Panc1 (cell line): ENCODE data around the gene PMPCA. TPM values are rescaled to one million over a fixed set of nuclear protein-coding genes. Genes with fewer than 3 reads are reported as not detected.

Experiments
- ATAC-seq: fragments of 200-7000 bp; cut with Tn5 transposase; 2 replicates; pipeline ENCODE4 v1.9.1; 2020; ENCODE audit warnings: mild to moderate bottlenecking, moderate library complexity
- BruUV-seq: library from RNA; stranded (reverse); fragments of 400-500 nt; replicated peaks from 2 replicates; lab custom pipeline; 2021; lab: Mats Ljungman, UMichigan
- CTCF ChIA-PET: fragments of 300-600 bp; sonication (Branson Sonifier 250); formaldehyde crosslinking; loops from one replicate; lab custom pipeline; 2022; ENCODE audit warnings: antibody characterized with exemption; lab: Charles Lee
- POLR2A ChIA-PET: fragments of 300-600 bp; sonication (Branson Sonifier 250); formaldehyde crosslinking; loops from one replicate; lab custom pipeline; 2022; ENCODE audit warnings: antibody characterized with exemption; lab: Charles Lee
- DNase-seq: peaks from one replicate; pipeline ENCODE4 v3.0.0-alpha.2; 2010; ENCODE audit warnings: low read depth, low spot score
- H3K27ac ChIP-seq: 2 replicates; pipeline ENCODE4 v1.5.1; 2011; ENCODE audit warnings: mild to moderate bottlenecking, low read length, inconsistent platforms
- H3K27me3 ChIP-seq: fragments of 200-500 bp; sonication (Bioruptor generic); 2 replicates; pipeline ENCODE4 v1.6.0; 2014; ENCODE audit warnings: low read length, inconsistent platforms; ENCODE audit not compliant: control insufficient read depth, insufficient read depth
- H3K36me3 ChIP-seq: fragments of 200-500 bp; sonication (Bioruptor generic); 2 replicates; pipeline ENCODE4 v1.5.1; 2014; ENCODE audit warnings: inconsistent platforms, mild to moderate bottlenecking, low read length, moderate library complexity; ENCODE audit not compliant: control insufficient read depth, insufficient read depth
- H3K4me1 ChIP-seq: 2 replicates; pipeline ENCODE4 v1.5.1; 2011; ENCODE audit warnings: inconsistent platforms, mild to moderate bottlenecking, low read length, moderate library complexity; ENCODE audit not compliant: control insufficient read depth, insufficient read depth
- H3K4me3 ChIP-seq, 2 experiments: 2 replicates each; pipeline ENCODE4 v1.5.1; 2011 to 2012; ENCODE audit warnings: low read depth in 2 of 2, low read length in 2 of 2, mild to moderate bottlenecking in 2 of 2, inconsistent platforms in 1 of 2, moderate library complexity in 1 of 2
- H3K9me3 ChIP-seq: fragments of 200-500 bp; sonication (Bioruptor generic); 2 replicates; pipeline ENCODE4 v1.5.1; 2014; ENCODE audit warnings: low read depth, mild to moderate bottlenecking, inconsistent platforms, low read length, moderate library complexity; ENCODE audit not compliant: control insufficient read depth, insufficient read depth
- CTCF ChIP-seq: fragments of 450-650 bp; IDR thresholded peaks from 2 replicates; pipeline ENCODE4 v1.5.1; 2017; ENCODE audit warnings: mild to moderate bottlenecking
- POLR2AphosphoS5 ChIP-seq: IDR thresholded peaks from 2 replicates; pipeline ENCODE4 v1.6.1; 2012; ENCODE audit warnings: mild to moderate bottlenecking, low read depth, low read length, moderate library complexity
- REST ChIP-seq, 2 experiments: IDR thresholded peaks; 2 replicates each; pipeline ENCODE4 v1.6.1; 2011 to 2012; ENCODE audit warnings: low read depth in 2 of 2, control low read depth in 1 of 2, low read length in 1 of 2, mild to moderate bottlenecking in 1 of 2, moderate library complexity in 1 of 2; ENCODE audit not compliant: insufficient read depth in 1 of 2
- SIN3A ChIP-seq: IDR thresholded peaks from 2 replicates; pipeline ENCODE4 v1.6.1; 2012; ENCODE audit warnings: low read depth, mild to moderate bottlenecking, low read length, moderate library complexity, borderline replicate concordance; ENCODE audit not compliant: insufficient read depth
- TCF7L2 ChIP-seq: IDR thresholded peaks from 2 replicates; pipeline ENCODE4 v1.6.1; 2011; ENCODE audit warnings: mild to moderate bottlenecking, low read depth, low read length, inconsistent platforms
- in situ Hi-C: cut with HindIII; loops from 2 replicates; pipeline ENCODE4 v1.10.0; 2016; ENCODE audit warnings: low sequenced_read_pairs, low pct_unique_long_range_greater_than_20kb
- intact Hi-C: fragments of 100-400 bp; cut with micrococcal nuclease; formaldehyde crosslinking; loops from one replicate; pipeline ENCODE4 v1.10.0; 2022; ENCODE audit not compliant: unreplicated experiment
- total RNA-seq: library from RNA; stranded (reverse); gene quantifications from one replicate; pipeline ENCODE4 v1.2.1, GENCODE V29; 2021; ENCODE audit not compliant: unreplicated experiment

PMPCA gene
- total RNA-seq, 1 experiment from 2014 or later, result 60.9 TPM

- H3K36me3 ChIP-seq, result no peaks in the 10 kb centered on the region
- no peaks in the 10 kb centered on the region for H3K9me3 ChIP-seq
- CTCF ChIA-PET, result interaction anchor here (0.7 kb wide), 2 partner anchors 30 to 347 kb away, joined by 3 to 4 read pairs; no protein-coding TSS in a partner anchor
- no peak overlapping the region for H3K27ac ChIP-seq
- POLR2A ChIA-PET, result no interaction called here
- DNase-seq (no peak), ATAC-seq (no peak)
- H3K27me3 ChIP-seq, result no peaks in the 10 kb centered on the region
- intact Hi-C loops (no loop called here), in situ Hi-C loops (no loop called here)
- no TSS peak for BruUV-seq
- H3K4me1 ChIP-seq, result no peaks in the 10 kb centered on the region
- H3K4me3 ChIP-seq, result no peak overlapping the region
- TF ChIP-seq CTCF, result no peak
- no peak for TF ChIP-seq SIN3A
- no peak for TF ChIP-seq TCF7L2
- TF ChIP-seq POLR2AphosphoS5, result no peak
- no peak for TF ChIP-seq REST (IDR thresholded peaks at IDR 0.05; ENCODE audit: insufficient read depth in 1 of 2, low read depth in 2 of 2, low read length in 1 of 2)
These were observed 42.9 kb downstream of the PMPCA start for GRCh38 chr9:136453326-136453725.

GRCh38 chr9:136454026-136454796 lies 43.8 kb downstream of the PMPCA start:
- intact Hi-C loops (no loop called here), in situ Hi-C loops (no loop called here)
- Histone ChIP-seq H3K27me3 (no peaks in the 10 kb centered on the region), H3K27ac (no peak overlapping the region), H3K4me3 (no peak overlapping the region), H3K4me1 (no peaks in the 10 kb centered on the region), H3K9me3 (no peaks in the 10 kb centered on the region), H3K36me3 (peaks cover 3% of the 10 kb centered on the region)
- BruUV-seq, result no TSS peak
- ATAC-seq, result no peak
- CTCF ChIA-PET, result interaction anchor here (0.5 kb wide), 1 partner anchor 187 kb away, joined by 4 read pairs; no protein-coding TSS in a partner anchor
- DNase-seq, result no peak
- POLR2A ChIA-PET, result no interaction called here
- TF ChIP-seq SIN3A (no peak), REST (IDR thresholded peaks at IDR 0.05; ENCODE audit: insufficient read depth in 1 of 2, low read depth in 2 of 2, low read length in 1 of 2) (no peak), POLR2AphosphoS5 (no peak), CTCF (no peak), TCF7L2 (no peak)
